ENCODE results near the gene S1PR5. TPM values are rescaled to one million over a fixed set of nuclear protein-coding genes. Genes with fewer than 3 reads are reported as not detected.

The S1PR5 gene

DNA sequence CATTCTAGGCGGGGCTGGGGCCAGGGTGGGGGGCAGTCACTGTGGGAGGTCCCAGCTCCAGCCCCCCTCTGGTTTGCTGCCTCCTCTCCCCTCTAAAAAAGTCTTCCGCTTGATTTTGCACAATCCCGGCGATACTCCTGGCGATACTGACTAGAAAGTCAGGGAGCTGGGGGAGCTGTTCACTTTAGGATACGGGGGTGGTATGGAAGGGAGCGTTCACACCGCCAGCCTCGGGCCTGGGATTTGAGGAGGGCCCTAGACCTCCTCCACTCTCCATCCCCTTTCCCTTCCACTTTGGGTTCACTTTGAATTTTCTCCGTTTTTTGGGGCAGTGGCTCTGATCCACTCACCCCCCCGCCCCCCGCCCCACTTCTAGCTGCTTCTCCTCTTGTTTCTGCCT lies 49.1 kb downstream of the S1PR5 start:
- no peak overlapping the region for H3K27ac ChIP-seq (ENCODE audit: low read length, poor library complexity, severe bottlenecking)

DNA sequence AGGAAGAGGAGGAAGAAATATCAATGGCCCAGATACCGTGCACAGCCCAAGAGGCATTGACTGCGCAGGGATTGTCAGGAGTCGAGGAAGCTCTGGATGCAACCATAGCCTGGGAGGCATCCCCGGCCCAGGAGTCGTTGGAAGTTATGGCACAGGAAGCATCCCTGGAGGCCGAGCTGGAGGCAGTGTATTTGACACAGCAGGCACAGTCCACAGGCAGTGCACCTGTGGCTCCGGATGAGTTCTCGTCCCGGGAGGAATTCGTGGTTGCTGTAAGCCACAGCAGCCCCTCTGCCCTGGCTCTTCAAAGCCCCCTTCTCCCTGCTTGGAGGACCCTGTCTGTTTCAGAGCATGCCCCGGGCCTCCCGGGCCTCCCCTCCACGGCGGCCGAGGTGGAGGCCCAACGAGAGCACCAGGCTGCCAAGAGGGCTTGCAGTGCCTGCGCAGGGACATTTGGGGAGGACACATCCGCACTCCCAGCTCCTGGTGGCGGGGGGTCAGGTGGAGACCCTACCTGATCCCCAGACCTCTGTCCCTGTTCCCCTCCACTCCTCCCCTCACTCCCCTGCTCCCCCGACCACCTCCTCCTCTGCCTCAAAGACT lies 50.0 kb downstream of the S1PR5 start:
- 96% methylated on average over 19 of the region's 20 CpGs for WGBS
- H2AK5ac ChIP-seq (ENCODE audit: low read length, severe bottlenecking), result no peak overlapping the region
- no peak overlapping the region for H3K14ac ChIP-seq (ENCODE audit: low read length in 2 of 2)
- H3K4me2 ChIP-seq (ENCODE audit: low read length, poor library complexity, severe bottlenecking), result no peak overlapping the region
- H3K4me3 ChIP-seq (ENCODE audit: insufficient read depth in 1 of 2, low read depth in 1 of 2, low read length in 2 of 2), result no peak overlapping the region
- H4K8ac ChIP-seq (ENCODE audit: low read length), result no peak overlapping the region
- no peaks in the 10 kb centered on the region for H3K4me1 ChIP-seq (ENCODE audit: control insufficient read depth, insufficient read depth, low read depth, low read length)
- no peaks in the 10 kb centered on the region for H3K9me3 ChIP-seq (ENCODE audit: control insufficient read depth, low read length)
- no peak overlapping the region for H2BK15ac ChIP-seq (ENCODE audit: low read depth, poor library complexity, severe bottlenecking)
- H3K36me3 ChIP-seq (ENCODE audit: control insufficient read depth in 1 of 2, insufficient read depth in 2 of 2, low read depth in 1 of 2, low read length in 2 of 2), result peaks cover 11 to 16% of the 10 kb centered on the region in 2 experiments
- H2AFZ ChIP-seq (ENCODE audit: low read depth, low read length), result no peak overlapping the region
- H2BK12ac ChIP-seq (ENCODE audit: low read length in 2 of 2), result no peak overlapping the region
- no peaks in the 10 kb centered on the region for H3K79me1 ChIP-seq (replicated peaks; ENCODE audit: low read length, poor library complexity, severe bottlenecking)
- no peak overlapping the region for H4K91ac ChIP-seq (ENCODE audit: low read length)
- DNase-seq, result no peak
- no peak overlapping the region for H2BK5ac ChIP-seq (ENCODE audit: low read depth, low read length, poor library complexity, severe bottlenecking)
- H3K18ac ChIP-seq (ENCODE audit: low read depth in 1 of 2, low read length in 2 of 2), result no peak overlapping the region
- no peak overlapping the region for H2BK120ac ChIP-seq (ENCODE audit: low read depth, low read length)
- no peak overlapping the region for H3K27ac ChIP-seq (ENCODE audit: low read length, poor library complexity, severe bottlenecking)
- H3K4ac ChIP-seq (ENCODE audit: low read depth in 1 of 2, low read length in 2 of 2), result no peak overlapping the region
- no peaks in the 10 kb centered on the region for H3K27me3 ChIP-seq (ENCODE audit: control insufficient read depth in 1 of 2, insufficient read depth in 1 of 2, low read length in 2 of 2)
- no peak overlapping the region for H3K23ac ChIP-seq (ENCODE audit: low read length in 2 of 2)
- H3K9ac ChIP-seq (ENCODE audit: low read length), result no peak overlapping the region

More for the DNA sequence above, 49.1 kb downstream of the S1PR5 start:
- no peak overlapping the region for H2BK5ac ChIP-seq (ENCODE audit: low read depth, low read length, poor library complexity, severe bottlenecking)
- H3K4me1 ChIP-seq (ENCODE audit: control insufficient read depth, insufficient read depth, low read depth, low read length), result no peaks in the 10 kb centered on the region
- no peak for DNase-seq
- no peaks in the 10 kb centered on the region for H3K27me3 ChIP-seq (ENCODE audit: control insufficient read depth in 1 of 2, insufficient read depth in 1 of 2, low read length in 2 of 2)
- no peak overlapping the region for H2BK12ac ChIP-seq (ENCODE audit: low read length in 2 of 2)
- no peak overlapping the region for H2BK15ac ChIP-seq (ENCODE audit: low read depth, poor library complexity, severe bottlenecking)
- no peak overlapping the region for H3K18ac ChIP-seq (ENCODE audit: low read depth in 1 of 2, low read length in 2 of 2)
- no peak overlapping the region for H3K23ac ChIP-seq (ENCODE audit: low read length in 2 of 2)
- H3K36me3 ChIP-seq (ENCODE audit: control insufficient read depth in 1 of 2, insufficient read depth in 2 of 2, low read depth in 1 of 2, low read length in 2 of 2), result peaks cover 11 to 16% of the 10 kb centered on the region in 2 experiments
- no peaks in the 10 kb centered on the region for H3K79me1 ChIP-seq (replicated peaks; ENCODE audit: low read length, poor library complexity, severe bottlenecking)
- no peak overlapping the region for H4K91ac ChIP-seq (ENCODE audit: low read length)
- no peak overlapping the region for H2AK5ac ChIP-seq (ENCODE audit: low read length, severe bottlenecking)
- no peak overlapping the region for H3K9ac ChIP-seq (ENCODE audit: low read length)
- no peak overlapping the region for H3K4me3 ChIP-seq (ENCODE audit: insufficient read depth in 1 of 2, low read depth in 1 of 2, low read length in 2 of 2)
- H2AFZ ChIP-seq (ENCODE audit: low read depth, low read length), result no peak overlapping the region
- no peak overlapping the region for H4K8ac ChIP-seq (ENCODE audit: low read length)
- 78% methylated on average over 9 of the region's 12 CpGs for WGBS
- no peak overlapping the region for H3K4me2 ChIP-seq (ENCODE audit: low read length, poor library complexity, severe bottlenecking)
- H3K4ac ChIP-seq (ENCODE audit: low read depth in 1 of 2, low read length in 2 of 2), result no peak overlapping the region
- no peaks in the 10 kb centered on the region for H3K9me3 ChIP-seq (ENCODE audit: control insufficient read depth, low read length)
- no peak overlapping the region for H2BK120ac ChIP-seq (ENCODE audit: low read depth, low read length)
- H3K14ac ChIP-seq (ENCODE audit: low read length in 2 of 2), result no peak overlapping the region

DNA sequence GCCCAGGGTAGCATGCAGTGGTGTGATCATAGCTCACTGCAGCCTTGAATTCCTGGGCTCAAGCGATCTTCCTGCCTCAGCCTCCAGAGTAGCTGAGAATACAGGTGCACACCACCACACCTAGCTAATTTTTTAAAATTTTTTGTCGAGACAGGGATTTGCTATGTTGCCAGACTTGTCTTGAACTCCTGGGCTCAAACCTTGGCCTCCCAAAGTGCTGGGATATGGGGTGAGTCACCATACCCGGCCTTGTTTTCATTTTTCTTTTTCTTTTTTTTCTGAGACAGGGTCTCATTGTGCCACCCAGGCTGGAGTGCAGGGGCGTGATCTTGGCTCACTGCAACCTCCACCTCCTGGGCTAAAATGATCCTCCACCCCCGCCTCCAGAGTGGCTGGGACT lies 52.8 kb downstream of the S1PR5 start:
- no peak overlapping the region for H3K23ac ChIP-seq (ENCODE audit: low read length in 2 of 2)
- no peak overlapping the region for H2BK12ac ChIP-seq (ENCODE audit: low read length in 2 of 2)
- no peak for DNase-seq
- no peak overlapping the region for H2BK15ac ChIP-seq (ENCODE audit: low read depth, poor library complexity, severe bottlenecking)
- no peaks in the 10 kb centered on the region for H3K9me3 ChIP-seq (ENCODE audit: control insufficient read depth, low read length)
- no peak overlapping the region for H3K4me3 ChIP-seq (ENCODE audit: insufficient read depth in 1 of 2, low read depth in 1 of 2, low read length in 2 of 2)
- H2AK5ac ChIP-seq (ENCODE audit: low read length, severe bottlenecking), result no peak overlapping the region
- no peak overlapping the region for H2BK120ac ChIP-seq (ENCODE audit: low read depth, low read length)
- no peak overlapping the region for H2BK5ac ChIP-seq (ENCODE audit: low read depth, low read length, poor library complexity, severe bottlenecking)
- peaks cover 9% of the 10 kb centered on the region for H3K4me1 ChIP-seq (ENCODE audit: control insufficient read depth, insufficient read depth, low read depth, low read length)
- no peaks in the 10 kb centered on the region for H3K79me1 ChIP-seq (replicated peaks; ENCODE audit: low read length, poor library complexity, severe bottlenecking)
- no peak overlapping the region for H3K4ac ChIP-seq (ENCODE audit: low read depth in 1 of 2, low read length in 2 of 2)
- no peak overlapping the region for H3K4me2 ChIP-seq (ENCODE audit: low read length, poor library complexity, severe bottlenecking)
- H3K9ac ChIP-seq (ENCODE audit: low read length), result no peak overlapping the region
- no peak overlapping the region for H4K8ac ChIP-seq (ENCODE audit: low read length)
- H2AFZ ChIP-seq (ENCODE audit: low read depth, low read length), result no peak overlapping the region
- no peak overlapping the region for H4K91ac ChIP-seq (ENCODE audit: low read length)
- no peak overlapping the region for H3K18ac ChIP-seq (ENCODE audit: low read depth in 1 of 2, low read length in 2 of 2)
- WGBS, result 87% methylated on average over 5 of the region's 5 CpGs
- H3K14ac ChIP-seq (ENCODE audit: low read length in 2 of 2), result no peak overlapping the region
- H3K36me3 ChIP-seq (ENCODE audit: control insufficient read depth in 1 of 2, insufficient read depth in 2 of 2, low read depth in 1 of 2, low read length in 2 of 2), result peaks cover 14 to 19% of the 10 kb centered on the region in 2 experiments
- H3K27ac ChIP-seq (ENCODE audit: low read length, poor library complexity, severe bottlenecking), result no peak overlapping the region
- no peaks in the 10 kb centered on the region for H3K27me3 ChIP-seq (ENCODE audit: control insufficient read depth in 1 of 2, insufficient read depth in 1 of 2, low read length in 2 of 2)

Small RNA genes lying within 50 kb of the gene (small RNA-seq; reads per million reads assigned to genes)
- not detected for gene MIR1238 (ENCODE audit: low read depth)
- not detected for gene RNU7-140P (ENCODE audit: low read depth)
